GM12878 (cell line): ENCODE results near the gene HORMAD2. TPM values are rescaled to one million over a fixed set of nuclear protein-coding genes. Genes with fewer than 3 reads are reported as not detected.

Experiments
- ATAC-seq: fragments of 200-7000 bp; cut with Tn5 transposase; 3 replicates; pipeline ENCODE4 v1.9.1; 2020; ENCODE audit warnings: mild to moderate bottlenecking, moderate library complexity
- BruUV-seq: library from RNA; stranded (reverse); fragments of 400-500 nt; replicated peaks from 2 replicates; lab custom pipeline; 2021; lab: Mats Ljungman, UMichigan
- CTCF ChIA-PET: fragments of 300-600 bp; sonication (Branson Sonifier 250); formaldehyde crosslinking; extraction: SDS; loops from one replicate; lab custom pipeline; 2021; ENCODE audit warnings: inconsistent platforms; lab: Yijun Ruan, JAX
- POLR2A ChIA-PET: fragments of 350-600 bp; formaldehyde crosslinking; extraction: SDS; loops from one replicate; lab custom pipeline; 2021; ENCODE audit warnings: inconsistent platforms; lab: Charles Lee
- RAD21 ChIA-PET: fragments of 300-600 bp; sonication (Branson Sonifier 250); formaldehyde crosslinking; loops from one replicate; lab custom pipeline; 2023; ENCODE audit warnings: antibody characterized with exemption; ENCODE audit not compliant: unreplicated experiment; lab: Charles Lee
- SMC1A ChIA-PET: fragments of 300-600 bp; sonication (Branson Sonifier 250); formaldehyde crosslinking; loops from one replicate; lab custom pipeline; 2023; ENCODE audit not compliant: unreplicated experiment, uncharacterized antibody; lab: Charles Lee
- DNase-seq: peaks from one replicate; pipeline ENCODE4 v3.0.0-alpha.2; 2011; ENCODE audit warnings: low read depth, low spot score
- FAIRE-seq: peaks from 3 replicates; lab custom pipeline; 2011; peaks lifted over from hg19 to GRCh38; lab: Jason Lieb, UNC
- H2AFZ ChIP-seq: 2 replicates; pipeline ENCODE4 v1.6.0; 2011; ENCODE audit warnings: low read depth, low read length, control low read depth; ENCODE audit not compliant: control insufficient read depth
- H3K27ac ChIP-seq: 2 replicates; pipeline ENCODE4 v1.5.1; 2011; ENCODE audit warnings: control low read depth; ENCODE audit not compliant: control insufficient read depth, insufficient read depth
- H3K27me3 ChIP-seq, 2 experiments: replicated peaks in 1 of 2; 2 replicates each; pipeline versions ENCODE4 v1.6.0 to v1.6.1; 2011; ENCODE audit warnings: low read length in 1 of 2; ENCODE audit not compliant: control insufficient read depth in 2 of 2, insufficient read depth in 2 of 2
- H3K36me3 ChIP-seq, 2 experiments: 2 replicates each; pipeline ENCODE4 v1.5.1; 2011; ENCODE audit warnings: low read length in 1 of 2; ENCODE audit not compliant: control insufficient read depth in 2 of 2, insufficient read depth in 2 of 2
- H3K4me1 ChIP-seq: 2 replicates; pipeline ENCODE4 v1.6.1; 2011; ENCODE audit warnings: mild to moderate bottlenecking, low read length, moderate library complexity, mixed read lengths; ENCODE audit not compliant: control insufficient read depth, insufficient read depth
- H3K4me2 ChIP-seq: 2 replicates; pipeline ENCODE4 v1.6.0; 2011; ENCODE audit warnings: control low read depth; ENCODE audit not compliant: control insufficient read depth, insufficient read depth
- H3K4me3 ChIP-seq: fragments of 200-600 bp; sonication (generic); 2 replicates; pipeline ENCODE4 v1.5.1; 2016
- H3K79me2 ChIP-seq: 2 replicates; pipeline ENCODE4 v1.6.0; 2011; ENCODE audit warnings: low read length; ENCODE audit not compliant: control insufficient read depth, insufficient read depth
- H3K9ac ChIP-seq: 2 replicates; pipeline ENCODE4 v1.8.0; 2011; ENCODE audit warnings: low read length, control low read depth, mixed read lengths; ENCODE audit not compliant: control insufficient read depth, insufficient read depth
- H3K9me3 ChIP-seq: replicated peaks from 3 replicates; pipeline ENCODE4 v1.5.1; 2011; ENCODE audit warnings: mild to moderate bottlenecking, low read length; ENCODE audit not compliant: control insufficient read depth, insufficient read depth
- H4K20me1 ChIP-seq: 2 replicates; pipeline ENCODE4 v1.6.0; 2011; ENCODE audit not compliant: control insufficient read depth, insufficient read depth
- ASH2L ChIP-seq: fragments of 300-600, 200-600 bp; sonication (generic); IDR thresholded peaks from 2 replicates; pipeline ENCODE4 v1.6.1; 2017; ENCODE audit warnings: low read depth, mild to moderate bottlenecking, borderline replicate concordance
- BACH1 ChIP-seq: fragments of 450-650 bp; IDR thresholded peaks from 2 replicates; pipeline ENCODE4 v1.6.1; 2017; ENCODE audit warnings: mild to moderate bottlenecking, borderline replicate concordance
- CBFB ChIP-seq: IDR thresholded peaks from 2 replicates; pipeline ENCODE4 v1.6.1; 2016; ENCODE audit warnings: antibody characterized with exemption, low read depth
- CHD2 ChIP-seq: IDR thresholded peaks from 2 replicates; pipeline ENCODE4 v1.6.1; 2011; ENCODE audit warnings: low read depth, low read length, improper control_type of control experiment, borderline replicate concordance
- CUX1 ChIP-seq: IDR thresholded peaks from 2 replicates; pipeline ENCODE4 v1.6.1; 2012; ENCODE audit warnings: improper control_type of control experiment, low read depth, low read length; ENCODE audit not compliant: insufficient replicate concordance
- ETV6 ChIP-seq, 2 experiments: fragments of 450-650 bp in 1 of 2; IDR thresholded peaks in 1 of 2; conservative IDR thresholded peaks in 1 of 2; 2 replicates each; pipeline ENCODE4 v1.6.1; 2014; ENCODE audit warnings: antibody characterized with exemption in 1 of 2, borderline replicate concordance in 1 of 2, low read depth in 1 of 2, mild to moderate bottlenecking in 1 of 2, moderate library complexity in 1 of 2
- HDAC6 ChIP-seq: fragments of 200-600 bp; sonication (generic); IDR thresholded peaks from one replicate; pipeline ENCODE4 v1.8.0; 2017; ENCODE audit warnings: antibody characterized with exemption; ENCODE audit not compliant: unreplicated experiment
- NR2F1 ChIP-seq: fragments of 450-650 bp; conservative IDR thresholded peaks from 2 replicates; pipeline ENCODE4 v1.6.1; 2017; ENCODE audit warnings: mild to moderate bottlenecking
- PAX8 ChIP-seq: fragments of 450-650 bp; IDR thresholded peaks from 2 replicates; pipeline ENCODE4 v1.6.1; 2017; ENCODE audit warnings: mild to moderate bottlenecking, moderate library complexity
- RUNX3 ChIP-seq: IDR thresholded peaks from 2 replicates; pipeline ENCODE4 v1.6.1; 2012; ENCODE audit warnings: low read length, inconsistent platforms
- SREBF2 ChIP-seq: IDR thresholded peaks from 2 replicates; pipeline ENCODE4 v1.6.1; 2012; ENCODE audit warnings: mild to moderate bottlenecking, low read length
- SUPT20H ChIP-seq: IDR thresholded peaks from 2 replicates; pipeline ENCODE4 v1.6.1; 2011; ENCODE audit warnings: low read depth, mild to moderate bottlenecking, low read length, moderate library complexity, borderline replicate concordance; ENCODE audit not compliant: control insufficient read depth
- ZBTB11 ChIP-seq: fragments of 450-650 bp; formaldehyde crosslinking; IDR thresholded peaks from 2 replicates; pipeline ENCODE4 v1.5.0; 2022; ENCODE audit warnings: mild to moderate bottlenecking, missing genetic modification characterization
- in situ Hi-C: fragments of 300-500 bp; cut with MboI; formaldehyde crosslinking; loops from 9 replicates; pipeline ENCODE4 v1.14.3; 2018; ENCODE audit warnings: mixed read lengths
- intact Hi-C: fragments of 100-400 bp; cut with micrococcal nuclease; formaldehyde crosslinking; loops from one replicate; pipeline ENCODE4 v1.14.2; 2022; ENCODE audit not compliant: unreplicated experiment
- polyA plus RNA-seq, 11 experiments: library from polyadenylated mRNA; depleted of rRNA in 4 of 11; unstranded in 6 of 11; stranded (reverse) in 5 of 11; fragments of >200 nt; fragmentation: Nextera tagmentation in 4 of 11; fragmentation: Illumina TruSeq in 1 of 11; extraction: Ambion mirVana in 4 of 11; extraction: Trizol in 1 of 11; gene quantifications; 1 replicate in 1 of 11; 2 replicates in 10 of 11; pipeline versions ENCODE4 v1.2.1 to v1.2.3, GENCODE V29; 2011 to 2016; ENCODE audit warnings: inconsistent platforms in 2 of 11, missing spikeins in 2 of 11, low read depth in 1 of 11
- total RNA-seq, 4 experiments: library from RNA; depleted of rRNA in 3 of 4; stranded (reverse); fragments of >200 nt in 3 of 4; fragmentation: Illumina TruSeq in 1 of 4; extraction: Trizol in 1 of 4; gene quantifications; 2 replicates each; pipeline versions ENCODE4 v1.2.1 to v1.2.3, GENCODE V29; 2013 to 2021
- TF ChIP-seq, protein P1 (sequence below): fragments of 450-650 bp; IDR thresholded peaks from 2 replicates; pipeline ENCODE4 v1.6.1; 2016; ENCODE audit warnings: mild to moderate bottlenecking
- TF ChIP-seq, protein P2 (sequence below): IDR thresholded peaks from 2 replicates; pipeline ENCODE4 v1.6.1; 2011; ENCODE audit warnings: mild to moderate bottlenecking, low read depth, low read length, moderate library complexity; ENCODE audit not compliant: insufficient replicate concordance

HORMAD2 gene
- total and polyA plus RNA-seq, 10 of the 15 experiments (the other 5 are each of a cell fraction or from before 2014, with no cell fraction given): 0.07 to 0.13 TPM; not detected in 8

DNA sequence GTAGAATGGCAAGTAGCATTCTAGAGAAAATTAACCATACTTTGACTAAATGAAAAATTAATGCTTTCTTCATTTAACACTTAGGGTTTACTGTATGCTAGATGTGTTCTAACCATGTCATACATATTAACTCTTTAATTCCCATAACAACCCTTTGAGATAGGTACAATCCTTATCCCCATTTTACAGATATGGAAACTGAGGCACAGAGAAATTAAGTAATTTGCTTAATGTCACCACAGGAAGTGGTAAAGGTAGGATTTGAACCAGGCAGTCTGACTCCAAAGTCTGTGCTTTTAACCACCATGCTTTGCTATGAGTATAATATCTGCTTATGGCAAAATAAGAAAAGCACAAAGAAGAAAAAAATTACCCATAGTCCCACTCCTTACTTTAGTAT, 106.8 kb downstream of the HORMAD2 start:
- no peak for ATAC-seq
- H3K36me3 ChIP-seq: no peaks in the 10 kb centered on the region
- POLR2A ChIA-PET: no interaction called here

More for the DNA sequence above, 106.8 kb downstream of the HORMAD2 start:
- in situ Hi-C loops (no loop called here), intact Hi-C loops (no loop called here)
- Histone ChIP-seq H3K27me3 (no peaks in the 10 kb centered on the region), H3K9ac (no peak overlapping the region), H2AFZ (no peak overlapping the region), H3K4me1 (no peaks in the 10 kb centered on the region; the same call in 1 of the 2 replicates), H3K4me3 (no peak overlapping the region), H3K27ac (no peak overlapping the region), H3K79me2 (no peaks in the 10 kb centered on the region), H3K4me2 (no peak overlapping the region), H4K20me1 (no peaks in the 10 kb centered on the region), H3K9me3 (no peaks in the 10 kb centered on the region)
- CTCF ChIA-PET: no interaction called here
- BruUV-seq: no TSS peak
- DNase-seq: no peak
- TF ChIP-seq ETV6 (conservative IDR thresholded peaks at IDR 0.05 in 1 of 2, IDR thresholded peaks at IDR 0.05 in 1 of 2; ENCODE audit: borderline replicate concordance in 1 of 2, low read depth in 1 of 2) (no peak), CHD2 (no peak), BACH1 (no peak), CUX1 (no peak), SUPT20H (no peak), ZBTB11 (CRISPR knock-in tag) (no peak), ASH2L (no peak), NR2F1 (no peak), SREBF2 (no peak), RUNX3 (no peak), HDAC6 (no peak), CBFB (no peak), PAX8 (no peak)
- TF ChIP-seq, protein P1, sequence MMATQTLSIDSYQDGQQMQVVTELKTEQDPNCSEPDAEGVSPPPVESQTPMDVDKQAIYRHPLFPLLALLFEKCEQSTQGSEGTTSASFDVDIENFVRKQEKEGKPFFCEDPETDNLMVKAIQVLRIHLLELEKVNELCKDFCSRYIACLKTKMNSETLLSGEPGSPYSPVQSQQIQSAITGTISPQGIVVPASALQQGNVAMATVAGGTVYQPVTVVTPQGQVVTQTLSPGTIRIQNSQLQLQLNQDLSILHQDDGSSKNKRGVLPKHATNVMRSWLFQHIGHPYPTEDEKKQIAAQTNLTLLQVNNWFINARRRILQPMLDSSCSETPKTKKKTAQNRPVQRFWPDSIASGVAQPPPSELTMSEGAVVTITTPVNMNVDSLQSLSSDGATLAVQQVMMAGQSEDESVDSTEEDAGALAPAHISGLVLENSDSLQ: no peak
- TF ChIP-seq, protein P2, sequence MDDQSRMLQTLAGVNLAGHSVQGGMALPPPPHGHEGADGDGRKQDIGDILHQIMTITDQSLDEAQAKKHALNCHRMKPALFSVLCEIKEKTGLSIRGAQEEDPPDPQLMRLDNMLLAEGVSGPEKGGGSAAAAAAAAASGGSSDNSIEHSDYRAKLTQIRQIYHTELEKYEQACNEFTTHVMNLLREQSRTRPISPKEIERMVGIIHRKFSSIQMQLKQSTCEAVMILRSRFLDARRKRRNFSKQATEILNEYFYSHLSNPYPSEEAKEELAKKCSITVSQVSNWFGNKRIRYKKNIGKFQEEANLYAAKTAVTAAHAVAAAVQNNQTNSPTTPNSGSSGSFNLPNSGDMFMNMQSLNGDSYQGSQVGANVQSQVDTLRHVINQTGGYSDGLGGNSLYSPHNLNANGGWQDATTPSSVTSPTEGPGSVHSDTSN: no peak
- FAIRE-seq: no peak
- RAD21 ChIA-PET: no interaction called here
- SMC1A ChIA-PET: no interaction called here
